GM18526 (cell line): ENCODE results near the gene IER3IP1.

ENCODE experiments used
- POLR2A ChIP-seq: IDR thresholded peaks from 3 replicates; pipeline ENCODE4 v1.6.1; 2011; ENCODE audit not compliant: insufficient read length; ENCODE audit errors: extremely low read depth

The IER3IP1 gene

DNA sequence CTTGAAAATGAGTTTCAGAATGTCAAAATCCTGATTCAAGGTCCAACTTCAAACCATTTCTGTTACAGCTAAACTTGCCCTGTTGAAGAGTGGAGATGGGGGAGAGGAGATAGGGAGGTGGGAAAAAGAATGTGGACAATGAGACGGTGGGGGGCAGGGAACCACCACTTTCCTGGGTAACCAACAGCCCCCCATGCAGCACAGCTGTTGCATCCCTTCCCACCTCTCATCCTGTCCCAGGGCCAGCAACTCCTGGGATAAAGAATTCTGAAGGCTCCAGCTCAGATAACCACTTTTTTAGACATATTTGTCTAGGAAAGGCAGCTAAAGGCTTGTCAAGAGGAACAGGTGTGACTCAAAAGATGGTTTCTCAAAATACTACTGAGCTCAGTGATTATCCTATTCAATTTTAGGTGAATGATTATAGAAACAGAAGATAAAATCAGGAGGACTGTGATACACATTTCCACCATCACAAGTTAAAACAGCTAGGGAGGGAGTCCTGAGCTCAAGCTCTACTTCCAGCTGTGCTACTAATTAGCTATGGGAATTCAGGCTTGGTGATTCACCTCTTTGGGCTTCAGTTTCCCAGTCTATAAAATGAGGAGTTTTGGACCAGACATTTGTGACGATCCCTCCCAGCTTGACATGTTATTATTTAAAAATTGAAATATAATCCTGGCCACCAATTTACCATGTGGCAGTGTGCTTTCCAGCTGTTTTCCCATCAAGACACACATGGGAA is 62.2 kb downstream of the IER3IP1 start:
- no peak for TF ChIP-seq POLR2A

DNA sequence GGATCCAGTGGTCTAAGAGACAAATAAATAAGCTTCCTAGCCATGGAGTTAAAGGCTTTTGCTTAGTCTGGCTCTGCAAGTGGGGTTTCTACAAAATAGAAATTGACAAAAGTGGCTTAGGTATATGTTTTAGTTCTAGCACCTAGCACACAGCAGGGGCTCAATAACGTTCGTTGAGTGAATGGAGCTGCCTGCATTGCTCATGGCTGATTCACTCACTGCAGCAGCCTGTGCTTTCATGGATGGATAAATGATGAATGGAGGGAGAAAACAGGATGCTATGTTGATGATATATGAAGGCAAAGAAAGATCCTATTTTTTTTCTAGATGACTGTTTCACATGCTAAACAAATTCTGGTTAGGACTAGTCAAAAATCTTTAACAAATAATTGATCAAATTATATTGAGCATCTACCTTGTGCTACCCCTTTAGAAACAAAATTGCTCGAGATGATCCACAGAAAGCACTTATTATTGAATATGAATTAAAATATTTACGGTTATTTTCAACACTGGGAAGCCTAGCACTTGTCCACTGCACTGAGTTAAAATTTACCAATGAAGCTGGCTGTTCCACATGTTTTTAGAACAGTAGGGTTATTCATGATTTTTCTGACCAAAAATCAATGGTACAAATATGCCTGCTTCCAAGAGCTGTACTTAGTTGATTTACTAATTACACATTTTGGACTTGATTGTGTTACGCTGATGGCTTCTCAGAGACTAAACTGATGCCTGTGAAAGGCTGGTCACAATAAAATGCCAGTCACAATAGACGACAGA is 65.5 kb downstream of the IER3IP1 start:
- no peak for TF ChIP-seq POLR2A

DNA sequence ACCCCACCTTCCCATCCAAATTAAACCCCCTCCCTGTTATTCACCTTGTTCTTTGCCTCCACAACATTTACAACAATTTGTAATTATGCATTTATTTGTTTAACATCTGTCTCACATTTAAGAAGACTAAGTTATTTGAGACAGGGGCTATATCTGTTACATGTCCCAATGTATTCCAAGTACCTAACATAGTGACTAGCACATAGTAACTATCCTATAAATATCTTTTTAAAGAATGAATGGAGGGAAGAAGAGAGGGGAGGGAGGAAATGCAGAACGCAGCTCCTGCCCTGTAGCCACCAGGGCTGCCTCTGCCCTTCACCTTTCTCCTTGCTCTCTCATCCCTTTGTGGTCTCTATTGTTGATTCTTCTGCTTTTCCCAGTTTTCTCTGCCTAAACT is 66.4 kb downstream of the IER3IP1 start:
- no peak for TF ChIP-seq POLR2A

DNA sequence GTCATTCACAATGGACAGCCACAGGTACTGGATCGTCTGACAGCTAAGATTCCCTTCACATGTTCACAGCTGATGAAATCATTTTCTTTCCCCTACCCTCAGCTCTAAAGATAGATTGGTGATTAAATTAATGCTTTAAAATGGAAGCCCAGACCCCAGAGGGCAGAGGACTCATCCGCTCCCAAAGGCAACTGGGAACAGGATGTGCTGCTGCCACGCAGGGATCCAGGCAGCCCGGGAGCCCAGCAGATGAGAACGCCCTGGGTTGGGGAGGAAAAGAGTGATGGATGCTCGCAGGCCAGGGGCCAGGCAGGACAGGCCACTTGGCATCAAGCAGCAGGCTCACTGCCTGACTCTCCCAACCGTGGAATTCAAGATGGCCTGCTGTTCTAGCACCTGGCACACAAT is 67.2 kb downstream of the IER3IP1 start:
- TF ChIP-seq POLR2A: no peak

DNA sequence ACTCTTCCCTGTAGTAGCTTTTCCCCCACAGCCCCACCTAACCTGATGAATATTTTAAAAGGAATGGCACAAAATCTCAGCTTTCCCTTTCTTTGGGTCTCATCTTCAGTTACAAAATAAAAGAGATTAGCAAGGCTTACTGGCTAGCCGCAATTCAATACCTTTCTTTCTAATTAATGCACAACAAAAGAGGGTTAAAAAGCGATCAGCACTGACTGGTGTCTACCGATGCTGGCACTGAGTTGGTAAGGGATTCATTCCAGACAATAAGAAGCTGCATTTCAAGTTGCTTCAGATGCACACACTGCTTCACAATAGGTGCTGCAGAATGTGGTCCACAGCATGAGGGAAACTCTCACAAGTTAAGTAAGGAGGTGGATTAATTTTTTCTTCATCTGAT is 67.8 kb downstream of the IER3IP1 start:
- TF ChIP-seq POLR2A: no peak
